Keratinocyte (primary cell): Measurements from ENCODE around the gene APH1B. TPM values are rescaled to one million over a fixed set of nuclear protein-coding genes. Genes with fewer than 3 reads are reported as not detected.

ENCODE experiments used
- DNase-seq: peaks from one replicate; pipeline ENCODE4 v3.0.0-alpha.2; 2011; ENCODE audit warnings: low read depth, missing footprints, low spot score
- FAIRE-seq: peaks from 2 replicates; lab custom pipeline; 2011; peaks lifted over from hg19 to GRCh38; lab: Jason Lieb, UNC
- H2AFZ ChIP-seq: 2 replicates; pipeline ENCODE4 v1.6.0; 2012; ENCODE audit warnings: low read length, control low read depth, inconsistent platforms; ENCODE audit not compliant: control insufficient read depth
- H3K27ac ChIP-seq: 2 replicates; pipeline ENCODE4 v1.5.1; 2011; ENCODE audit warnings: low read length; ENCODE audit not compliant: control insufficient read depth, insufficient read depth
- H3K27me3 ChIP-seq: 3 replicates; pipeline ENCODE4 v1.6.0; 2011; ENCODE audit warnings: low read length; ENCODE audit not compliant: control insufficient read depth, insufficient read depth; ENCODE audit errors: extremely low read depth
- H3K36me3 ChIP-seq, 2 experiments: 2 replicates in 1 of 2; 3 replicates in 1 of 2; pipeline ENCODE4 v1.5.1; 2011; ENCODE audit warnings: low read length in 2 of 2, mild to moderate bottlenecking in 1 of 2; ENCODE audit not compliant: control insufficient read depth in 2 of 2, insufficient read depth in 2 of 2; ENCODE audit errors: extremely low read depth in 1 of 2
- H3K4me1 ChIP-seq: 3 replicates; pipeline ENCODE4 v1.5.1; 2011; ENCODE audit warnings: low read length; ENCODE audit not compliant: control insufficient read depth, insufficient read depth; ENCODE audit errors: extremely low read depth
- H3K4me2 ChIP-seq: 3 replicates; pipeline ENCODE4 v1.6.0; 2011; ENCODE audit warnings: low read depth, low read length; ENCODE audit not compliant: control insufficient read depth, insufficient read depth; ENCODE audit errors: extremely low read depth
- H3K4me3 ChIP-seq, 3 experiments: fragments of 200-600 bp in 1 of 3; sonication (generic) in 1 of 3; 2 replicates in 2 of 3; 3 replicates in 1 of 3; pipeline ENCODE4 v1.5.1; 2011 to 2016; ENCODE audit warnings: low read length in 3 of 3, mild to moderate bottlenecking in 3 of 3, control low read depth in 2 of 3, inconsistent platforms in 1 of 3, low read depth in 1 of 3, mixed read lengths in 1 of 3, mixed run types in 1 of 3, moderate library complexity in 1 of 3; ENCODE audit not compliant: control insufficient read depth in 2 of 3, insufficient read depth in 2 of 3; ENCODE audit errors: extremely low read depth in 1 of 3
- H3K79me2 ChIP-seq: 2 replicates; pipeline ENCODE4 v1.6.0; 2012; ENCODE audit warnings: low read length; ENCODE audit not compliant: control insufficient read depth, insufficient read depth
- H3K9ac ChIP-seq: 3 replicates; pipeline ENCODE4 v1.6.0; 2011; ENCODE audit warnings: low read length; ENCODE audit not compliant: control insufficient read depth, insufficient read depth; ENCODE audit errors: extremely low read depth
- H3K9me1 ChIP-seq: 3 replicates; pipeline ENCODE4 v1.6.0; 2011; ENCODE audit warnings: low read length; ENCODE audit not compliant: control insufficient read depth, insufficient read depth; ENCODE audit errors: extremely low read depth
- H3K9me3 ChIP-seq: 2 replicates; pipeline ENCODE4 v1.5.1; 2012; ENCODE audit warnings: low read depth, low read length; ENCODE audit not compliant: control insufficient read depth
- H4K20me1 ChIP-seq: 3 replicates; pipeline ENCODE4 v1.6.0; 2011; ENCODE audit warnings: low read length; ENCODE audit not compliant: control insufficient read depth, insufficient read depth; ENCODE audit errors: extremely low read depth
- CTCF ChIP-seq, 3 experiments: IDR thresholded peaks in 1 of 3; conservative IDR thresholded peaks in 1 of 3; optimal IDR thresholded peaks in 1 of 3; 2 replicates in 2 of 3; 3 replicates in 1 of 3; pipeline versions ENCODE3 to v1.5.1; 2011; ENCODE audit warnings: low read length in 3 of 3, mild to moderate bottlenecking in 3 of 3, moderate library complexity in 2 of 3, control low read depth in 1 of 3, inconsistent platforms in 1 of 3; ENCODE audit not compliant: insufficient read depth in 2 of 3; ENCODE audit errors: extremely low read depth in 1 of 3
- EZH2 ChIP-seq: IDR thresholded peaks from one replicate; pipeline ENCODE4 v1.6.1; 2012; ENCODE audit warnings: inconsistent platforms, mild to moderate bottlenecking, low read length, moderate library complexity
- dilution Hi-C: fragments of 300-500 bp; cut with MboI; formaldehyde crosslinking; loops from one replicate; pipeline ENCODE4 v1.7.0; 2020; ENCODE audit warnings: low sequenced_read_pairs; ENCODE audit not compliant: extremely low pct_ligation_motif_present
- polyA plus RNA-seq, 5 experiments: library from polyadenylated mRNA; depleted of rRNA in 3 of 5; stranded (reverse) in 3 of 5; stranded (forward) in 1 of 5; unstranded in 1 of 5; fragments of >200 nt; gene quantifications; 1 replicate in 1 of 5; 2 replicates in 3 of 5; 3 replicates in 1 of 5; pipeline versions ENCODE4 v1.2.1 to v1.2.3, GENCODE V29; 2011 to 2012; ENCODE audit warnings: missing spikeins in 2 of 5, low read depth in 1 of 5, low replicate concordance in 1 of 5

APH1B gene
- polyA plus RNA-seq, 1 donor (not counting 4 experiments of a cell fraction or from before 2014, with no cell fraction given): 7.0 TPM

DNA sequence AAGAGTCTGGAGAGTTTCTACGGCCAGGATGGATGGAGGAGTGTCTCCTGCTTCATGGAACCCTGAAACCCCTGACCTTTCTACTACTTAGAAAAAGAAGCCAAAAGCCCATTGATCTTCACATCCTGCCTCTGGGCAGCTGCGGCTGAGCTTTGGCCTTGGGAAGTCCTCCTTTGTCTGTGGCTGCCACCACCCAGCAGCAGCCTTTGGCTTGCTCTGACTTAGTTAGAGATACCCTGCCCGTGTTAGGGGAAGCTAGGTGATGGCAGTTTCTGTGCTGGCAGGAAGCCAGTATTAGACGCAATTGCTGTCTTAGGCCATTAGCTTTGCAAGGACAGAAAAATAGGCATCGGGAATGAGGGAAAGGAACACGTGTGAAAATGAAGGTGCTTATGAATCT, 18.8 kb downstream of the APH1B start:
- DNase-seq (no peak), FAIRE-seq (no peak)
- peaks cover 7% of the 10 kb centered on the region for H3K4me1 ChIP-seq
- dilution Hi-C loops: no loop called here
- no peak for TF ChIP-seq EZH2
- no peaks in the 10 kb centered on the region for H3K27me3 ChIP-seq
- H2AFZ ChIP-seq: no peak overlapping the region
- H3K79me2 ChIP-seq: no peaks in the 10 kb centered on the region
- peaks cover 0 to 2% of the 10 kb centered on the region in 2 experiments for H3K36me3 ChIP-seq
- no peaks in the 10 kb centered on the region for H3K9me1 ChIP-seq
- no peak overlapping the region for H3K4me3 ChIP-seq
- H3K9me3 ChIP-seq: no peaks in the 10 kb centered on the region
- no peak overlapping the region for H3K27ac ChIP-seq
- no peak overlapping the region for H3K4me2 ChIP-seq
- H3K9ac ChIP-seq: no peak overlapping the region
- H4K20me1 ChIP-seq: no peaks in the 10 kb centered on the region

DNA sequence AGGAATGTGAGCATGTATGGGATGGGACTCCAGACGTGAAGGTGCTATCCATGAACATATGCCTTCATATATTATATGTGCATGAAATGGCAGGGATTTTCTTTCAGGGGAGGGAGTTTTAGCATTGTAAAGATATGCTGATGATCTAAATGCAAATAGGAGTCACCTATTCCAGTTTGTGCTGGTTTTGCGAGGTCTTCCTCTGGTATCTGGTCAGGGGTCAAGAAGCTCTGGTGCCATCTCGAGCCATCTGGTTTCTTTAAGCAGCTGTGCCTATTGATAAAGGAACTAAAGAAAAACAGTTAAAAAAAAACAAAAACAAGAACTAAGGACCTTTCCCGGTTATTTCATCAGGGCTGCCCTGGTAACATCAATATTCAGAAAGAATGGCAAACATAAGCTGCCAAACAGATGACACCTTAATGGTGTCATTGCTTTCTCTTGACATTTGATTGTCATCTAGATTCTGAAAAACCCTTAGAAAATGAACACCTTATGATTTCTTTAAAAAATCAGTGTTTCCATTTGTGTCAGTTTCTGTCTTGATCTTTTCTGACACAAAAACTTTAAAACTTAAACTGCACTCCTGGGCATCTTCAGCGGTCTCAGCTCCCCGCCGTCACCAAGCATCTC, 22.7 kb downstream of the APH1B start:
- H3K4me2 ChIP-seq: no peak overlapping the region
- no peak for DNase-seq
- no peak overlapping the region for H3K9ac ChIP-seq
- TF ChIP-seq EZH2 (no peak), CTCF (optimal IDR thresholded peaks at IDR 0.05 in 1 of 3, IDR thresholded peaks at IDR 0.05 in 1 of 3, conservative IDR thresholded peaks at IDR 0.05 in 1 of 3; ENCODE audit: extremely low read depth in 1 of 3, insufficient read depth in 2 of 3, low read length in 3 of 3) (no peak)
- no peaks in the 10 kb centered on the region for H4K20me1 ChIP-seq
- no peaks in the 10 kb centered on the region for H3K4me1 ChIP-seq
- H3K9me1 ChIP-seq: no peaks in the 10 kb centered on the region
- FAIRE-seq: no peak
- no peak overlapping the region for H3K27ac ChIP-seq
- no peak overlapping the region for H3K4me3 ChIP-seq
- H3K27me3 ChIP-seq: no peaks in the 10 kb centered on the region
- H3K9me3 ChIP-seq: no peaks in the 10 kb centered on the region
- peaks cover 0 to 2% of the 10 kb centered on the region in 2 experiments for H3K36me3 ChIP-seq
- no peak overlapping the region for H2AFZ ChIP-seq
- dilution Hi-C loops: no loop called here
- no peaks in the 10 kb centered on the region for H3K79me2 ChIP-seq

GRCh38 chr15:63301088-63301487, 23.7 kb downstream of the APH1B start:
- no peaks in the 10 kb centered on the region for H3K79me2 ChIP-seq
- H4K20me1 ChIP-seq: no peaks in the 10 kb centered on the region
- H3K27ac ChIP-seq: no peak overlapping the region
- dilution Hi-C loops: no loop called here
- H3K4me3 ChIP-seq: no peak overlapping the region
- FAIRE-seq (no peak), DNase-seq (no peak)
- TF ChIP-seq EZH2 (no peak), CTCF (optimal IDR thresholded peaks at IDR 0.05 in 1 of 3, IDR thresholded peaks at IDR 0.05 in 1 of 3, conservative IDR thresholded peaks at IDR 0.05 in 1 of 3; ENCODE audit: extremely low read depth in 1 of 3, insufficient read depth in 2 of 3, low read length in 3 of 3) (no peak)
- H3K27me3 ChIP-seq: no peaks in the 10 kb centered on the region
- no peaks in the 10 kb centered on the region for H3K9me1 ChIP-seq
- H3K4me1 ChIP-seq: no peaks in the 10 kb centered on the region
- peaks cover 0 to 1% of the 10 kb centered on the region in 2 experiments for H3K36me3 ChIP-seq
- H2AFZ ChIP-seq: no peak overlapping the region
- no peak overlapping the region for H3K9ac ChIP-seq
- H3K9me3 ChIP-seq: no peaks in the 10 kb centered on the region
- H3K4me2 ChIP-seq: no peak overlapping the region
